Loucy (cell line): ENCODE results near the gene NDRG3.

ENCODE experiments used
- EZH2phosphoT487 ChIP-seq: fragments of 200-600 bp; IDR thresholded peaks from 2 replicates; pipeline ENCODE4 v1.6.1; 2018; ENCODE audit warnings: antibody characterized with exemption, mild to moderate bottlenecking, moderate library complexity, borderline replicate concordance
- TF ChIP-seq, protein P1 (sequence below): fragments of 200-600 bp; sonication (generic); conservative IDR thresholded peaks from 2 replicates; pipeline ENCODE4 v1.5.1; 2014; ENCODE audit warnings: mild to moderate bottlenecking, antibody characterized with exemption, low read length

GRCh38 chr20:36773107-36773596 lies 27.3 kb upstream of the NDRG3 start:
- TF ChIP-seq, protein P1, sequence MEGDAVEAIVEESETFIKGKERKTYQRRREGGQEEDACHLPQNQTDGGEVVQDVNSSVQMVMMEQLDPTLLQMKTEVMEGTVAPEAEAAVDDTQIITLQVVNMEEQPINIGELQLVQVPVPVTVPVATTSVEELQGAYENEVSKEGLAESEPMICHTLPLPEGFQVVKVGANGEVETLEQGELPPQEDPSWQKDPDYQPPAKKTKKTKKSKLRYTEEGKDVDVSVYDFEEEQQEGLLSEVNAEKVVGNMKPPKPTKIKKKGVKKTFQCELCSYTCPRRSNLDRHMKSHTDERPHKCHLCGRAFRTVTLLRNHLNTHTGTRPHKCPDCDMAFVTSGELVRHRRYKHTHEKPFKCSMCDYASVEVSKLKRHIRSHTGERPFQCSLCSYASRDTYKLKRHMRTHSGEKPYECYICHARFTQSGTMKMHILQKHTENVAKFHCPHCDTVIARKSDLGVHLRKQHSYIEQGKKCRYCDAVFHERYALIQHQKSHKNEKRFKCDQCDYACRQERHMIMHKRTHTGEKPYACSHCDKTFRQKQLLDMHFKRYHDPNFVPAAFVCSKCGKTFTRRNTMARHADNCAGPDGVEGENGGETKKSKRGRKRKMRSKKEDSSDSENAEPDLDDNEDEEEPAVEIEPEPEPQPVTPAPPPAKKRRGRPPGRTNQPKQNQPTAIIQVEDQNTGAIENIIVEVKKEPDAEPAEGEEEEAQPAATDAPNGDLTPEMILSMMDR, result no peak
- TF ChIP-seq EZH2phosphoT487, result no peak
